Activated B cell treated with CpG ODN at 0.5 μM for 24 hours (primary cell): ENCODE data around the gene ZC3H13. TPM values are rescaled to one million over a fixed set of nuclear protein-coding genes. Genes with fewer than 3 reads are reported as not detected.

Source experiments
- ATAC-seq: fragments of 200-7000 bp; cut with Tn5 transposase; one replicate; pipeline ENCODE4 v1.10.0; 2021; ENCODE audit warnings: low read depth, mild to moderate bottlenecking, moderate library complexity
- CTCF ChIA-PET: fragments of 350-600 bp; sonication (Branson Sonifier 250); formaldehyde crosslinking; loops from one replicate; lab custom pipeline; 2021; ENCODE audit warnings: antibody characterized with exemption; lab: Charles Lee
- POLR2A ChIA-PET: fragments of 350-600 bp; sonication (Branson Sonifier 250); formaldehyde crosslinking; loops from one replicate; lab custom pipeline; 2021; ENCODE audit warnings: antibody characterized with exemption; lab: Charles Lee
- DNase-seq: peaks from one replicate; pipeline ENCODE4 v3.0.0; 2022
- H3K27ac Mint-ChIP-seq: one replicate; pipeline ENCODE4 v1.8.0; 2020; ENCODE audit warnings: mixed read lengths
- H3K27me3 Mint-ChIP-seq: one replicate; pipeline ENCODE4 v1.8.0; 2021; ENCODE audit warnings: mixed read lengths
- H3K36me3 Mint-ChIP-seq: one replicate; pipeline ENCODE4 v1.8.0; 2021; ENCODE audit warnings: low read depth, mixed read lengths
- H3K4me1 Mint-ChIP-seq: one replicate; pipeline ENCODE4 v1.8.0; 2021; ENCODE audit warnings: mixed read lengths
- H3K4me3 Mint-ChIP-seq: one replicate; pipeline ENCODE4 v1.8.0; 2020; ENCODE audit warnings: mild to moderate bottlenecking, mixed read lengths
- H3K9me3 Mint-ChIP-seq: one replicate; pipeline ENCODE4 v1.8.0; 2020; ENCODE audit warnings: mixed read lengths
- intact Hi-C: fragments of 100-400 bp; cut with micrococcal nuclease; formaldehyde crosslinking; loops from one replicate; pipeline ENCODE4 v1.15.1; 2024
- total RNA-seq: library from RNA; stranded (reverse); gene quantifications from 2 replicates; pipeline ENCODE4 v1.2.3, GENCODE V29; 2022
- TF ChIP-seq, protein P1 (sequence below): fragments of 200-600 bp; IDR thresholded peaks from one replicate; pipeline ENCODE4 v1.8.0; 2022; ENCODE audit warnings: antibody characterized with exemption, mild to moderate bottlenecking

ZC3H13 gene
- total RNA-seq, 1 donor from 2014 or later = 48.7 TPM

DNA sequence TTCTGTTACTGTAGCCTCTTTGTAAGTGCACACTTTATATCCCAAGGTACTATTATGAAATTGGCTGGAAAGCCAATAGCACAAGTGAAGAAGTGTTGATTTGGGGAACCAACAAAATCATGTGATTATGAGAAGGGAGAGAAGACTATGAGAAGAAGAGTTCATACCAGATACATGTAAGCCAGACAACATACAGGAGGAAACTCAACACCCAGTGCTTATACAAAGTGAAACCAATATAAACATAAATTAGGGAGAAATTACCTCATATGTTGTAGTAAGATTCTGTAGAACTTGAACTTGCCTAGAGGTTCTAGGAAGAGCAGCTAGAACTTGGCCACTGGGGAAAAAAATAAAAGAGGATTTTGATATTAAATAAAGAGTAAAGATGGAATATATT, 34.9 kb upstream of the ZC3H13 start:
- H3K27me3 Mint-ChIP-seq = peaks cover 8% of the 10 kb centered on the region
- ATAC-seq (no peak), DNase-seq (no peak)
- no peaks in the 10 kb centered on the region for H3K36me3 Mint-ChIP-seq
- H3K4me3 Mint-ChIP-seq = no peak overlapping the region
- CTCF ChIA-PET = no interaction called here
- TF ChIP-seq, protein P1, sequence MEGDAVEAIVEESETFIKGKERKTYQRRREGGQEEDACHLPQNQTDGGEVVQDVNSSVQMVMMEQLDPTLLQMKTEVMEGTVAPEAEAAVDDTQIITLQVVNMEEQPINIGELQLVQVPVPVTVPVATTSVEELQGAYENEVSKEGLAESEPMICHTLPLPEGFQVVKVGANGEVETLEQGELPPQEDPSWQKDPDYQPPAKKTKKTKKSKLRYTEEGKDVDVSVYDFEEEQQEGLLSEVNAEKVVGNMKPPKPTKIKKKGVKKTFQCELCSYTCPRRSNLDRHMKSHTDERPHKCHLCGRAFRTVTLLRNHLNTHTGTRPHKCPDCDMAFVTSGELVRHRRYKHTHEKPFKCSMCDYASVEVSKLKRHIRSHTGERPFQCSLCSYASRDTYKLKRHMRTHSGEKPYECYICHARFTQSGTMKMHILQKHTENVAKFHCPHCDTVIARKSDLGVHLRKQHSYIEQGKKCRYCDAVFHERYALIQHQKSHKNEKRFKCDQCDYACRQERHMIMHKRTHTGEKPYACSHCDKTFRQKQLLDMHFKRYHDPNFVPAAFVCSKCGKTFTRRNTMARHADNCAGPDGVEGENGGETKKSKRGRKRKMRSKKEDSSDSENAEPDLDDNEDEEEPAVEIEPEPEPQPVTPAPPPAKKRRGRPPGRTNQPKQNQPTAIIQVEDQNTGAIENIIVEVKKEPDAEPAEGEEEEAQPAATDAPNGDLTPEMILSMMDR = no peak
- H3K4me1 Mint-ChIP-seq = no peaks in the 10 kb centered on the region
- POLR2A ChIA-PET = no interaction called here
- intact Hi-C loops = no loop called here
- no peak overlapping the region for H3K27ac Mint-ChIP-seq
- no peaks in the 10 kb centered on the region for H3K9me3 Mint-ChIP-seq

DNA sequence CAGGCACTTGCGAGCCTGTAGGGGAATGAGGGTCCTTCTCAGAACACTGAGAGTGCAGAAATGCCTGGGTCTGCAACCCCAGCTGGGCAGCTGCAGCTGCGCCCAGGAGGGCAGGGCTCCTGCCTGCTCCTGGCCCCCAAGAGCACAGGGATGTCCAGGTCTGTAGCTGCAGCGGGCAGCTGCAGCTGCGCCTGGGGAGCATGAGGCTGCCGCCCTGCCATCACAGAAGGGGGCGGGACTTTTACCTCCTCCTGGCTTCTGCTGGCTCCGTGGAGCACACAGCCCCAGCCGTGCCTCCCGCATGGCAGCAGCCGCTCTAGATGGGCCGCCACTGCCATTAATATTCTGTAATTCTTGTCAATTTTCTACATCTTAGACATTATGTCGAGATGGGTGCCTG, 34.4 kb upstream of the ZC3H13 start:
- Mint-ChIP-seq H3K4me1 (no peaks in the 10 kb centered on the region), H3K27me3 (peaks cover 5% of the 10 kb centered on the region), H3K4me3 (no peak overlapping the region), H3K9me3 (no peaks in the 10 kb centered on the region), H3K36me3 (no peaks in the 10 kb centered on the region), H3K27ac (no peak overlapping the region)
- POLR2A ChIA-PET = no interaction called here
- ATAC-seq = no peak
- intact Hi-C loops = no loop called here
- TF ChIP-seq, protein P1 = no peak
- DNase-seq = no peak
- CTCF ChIA-PET = no interaction called here

DNA sequence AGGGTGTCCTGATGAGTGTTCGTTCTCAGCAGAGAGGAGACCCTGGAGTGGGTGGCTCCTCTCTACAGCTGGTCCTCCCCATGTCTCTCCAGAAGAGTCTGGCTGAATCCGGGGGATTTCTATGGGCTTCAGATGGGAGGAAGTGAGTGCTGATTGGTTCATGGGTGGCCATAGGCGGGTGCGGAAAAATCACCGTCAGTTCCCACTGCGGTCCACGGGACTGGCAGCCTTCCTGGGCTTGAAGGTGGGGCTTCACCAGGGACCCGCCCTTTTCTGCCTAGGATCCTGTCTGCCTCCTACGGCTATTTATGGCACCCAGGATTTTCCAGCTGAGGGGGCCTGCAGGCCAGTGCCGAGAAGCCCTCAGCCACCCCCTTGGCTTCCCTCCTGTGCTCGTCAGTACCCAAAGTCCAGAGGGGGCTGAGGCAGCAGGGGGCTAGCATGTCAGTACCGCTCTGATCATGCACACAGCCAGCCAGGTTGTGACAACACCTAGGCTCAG, 33.9 kb upstream of the ZC3H13 start:
- TF ChIP-seq, protein P1 = no peak
- Mint-ChIP-seq H3K9me3 (no peaks in the 10 kb centered on the region), H3K4me3 (no peak overlapping the region), H3K36me3 (no peaks in the 10 kb centered on the region), H3K27ac (no peak overlapping the region), H3K27me3 (peaks cover 4% of the 10 kb centered on the region), H3K4me1 (no peaks in the 10 kb centered on the region)
- ATAC-seq (no peak), DNase-seq (no peak)
- intact Hi-C loops = no loop called here
- ChIA-PET CTCF (no interaction called here), POLR2A (no interaction called here)

DNA sequence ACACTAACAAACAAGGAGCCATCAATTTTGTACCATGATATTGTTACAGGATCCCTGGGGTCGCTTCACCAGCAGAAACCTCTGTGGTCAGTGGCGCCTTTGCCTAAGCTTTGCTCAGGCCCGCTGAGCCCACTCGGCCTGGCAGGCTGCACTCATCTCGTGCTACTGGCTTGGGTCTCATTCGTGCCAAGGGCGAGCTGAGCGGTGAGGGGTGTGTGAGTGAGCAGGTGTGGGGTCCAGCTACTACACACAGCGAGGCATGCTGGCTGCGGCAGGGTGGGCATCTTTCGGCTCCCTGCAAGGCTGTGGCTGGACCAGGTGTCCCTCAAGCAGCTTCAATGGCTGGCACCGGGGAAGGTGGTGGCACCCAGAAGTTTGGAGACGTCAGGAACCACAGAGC, 33.2 kb upstream of the ZC3H13 start:
- ChIA-PET CTCF (no interaction called here), POLR2A (no interaction called here)
- ATAC-seq (no peak), DNase-seq (no peak)
- intact Hi-C loops = no loop called here
- H3K4me3 Mint-ChIP-seq = no peak overlapping the region
- no peaks in the 10 kb centered on the region for H3K36me3 Mint-ChIP-seq
- no peaks in the 10 kb centered on the region for H3K4me1 Mint-ChIP-seq
- TF ChIP-seq, protein P1 = no peak
- H3K27ac Mint-ChIP-seq = no peak overlapping the region
- no peaks in the 10 kb centered on the region for H3K9me3 Mint-ChIP-seq
- peaks cover 4% of the 10 kb centered on the region for H3K27me3 Mint-ChIP-seq

DNA sequence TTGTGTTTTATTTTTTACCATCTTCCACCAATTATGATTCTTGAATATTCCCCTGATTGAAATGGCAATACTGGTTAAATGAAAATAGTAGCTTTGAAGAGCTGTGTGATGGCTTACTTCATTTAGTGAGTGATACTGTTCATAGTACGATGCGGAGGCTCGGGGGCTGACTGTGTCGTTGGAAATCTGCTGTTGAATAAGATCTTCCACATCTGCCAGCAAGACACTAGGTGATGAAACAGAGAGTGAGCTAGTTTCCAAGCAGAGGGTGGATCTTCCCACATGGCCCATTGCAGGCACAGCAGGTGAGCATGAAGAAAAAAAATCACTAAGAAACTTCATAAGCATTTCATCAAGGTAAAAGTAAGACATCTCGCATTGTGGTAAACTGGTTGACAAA, 29.8 kb upstream of the ZC3H13 start:
- CTCF ChIA-PET = no interaction called here
- intact Hi-C loops = no loop called here
- no peak for ATAC-seq

More for the DNA sequence above, 29.8 kb upstream of the ZC3H13 start:
- no peak for DNase-seq
- no peaks in the 10 kb centered on the region for H3K4me1 Mint-ChIP-seq
- H3K4me3 Mint-ChIP-seq = no peak overlapping the region
- POLR2A ChIA-PET = no interaction called here
- H3K27ac Mint-ChIP-seq = no peak overlapping the region
- TF ChIP-seq, protein P1 = no peak
- no peaks in the 10 kb centered on the region for H3K27me3 Mint-ChIP-seq
- no peaks in the 10 kb centered on the region for H3K9me3 Mint-ChIP-seq
- no peaks in the 10 kb centered on the region for H3K36me3 Mint-ChIP-seq
